CD14-positive monocyte (primary cell): ENCODE data around the gene PATL2. TPM values are rescaled to one million over a fixed set of nuclear protein-coding genes. Genes with fewer than 3 reads are reported as not detected.
A peak's percentile ranks its signal among the peaks of the same experiment; 100 is the strongest.

Source experiments
- DNase-seq, 3 donors: peaks; one replicate each; pipeline ENCODE4 v3.0.0-alpha.2; 2011 to 2022
- H2AFZ ChIP-seq: 2 replicates; pipeline ENCODE4 v1.6.0; 2012; ENCODE audit warnings: mild to moderate bottlenecking, low read depth, low read length, inconsistent platforms; ENCODE audit not compliant: insufficient read depth, poor library complexity, severe bottlenecking
- H3K27ac ChIP-seq, 2 donors: 1 replicate in 1 of 2; 2 replicates in 1 of 2; pipeline ENCODE4 v1.5.1; 2012 to 2013; ENCODE audit warnings: low read length in 2 of 2, control low read depth in 1 of 2, inconsistent platforms in 1 of 2, low read depth in 1 of 2, mild to moderate bottlenecking in 1 of 2
- H3K27me3 ChIP-seq, 2 donors: one replicate each; pipeline versions ENCODE4 v1.6.0 to v1.6.1; 2011 to 2013; ENCODE audit warnings: low read length in 2 of 2; ENCODE audit not compliant: control insufficient read depth in 2 of 2, insufficient read depth in 2 of 2
- H3K36me3 ChIP-seq, 2 donors: replicated peaks in 1 of 2; 1 replicate in 1 of 2; 2 replicates in 1 of 2; pipeline versions ENCODE4 v1.5.1 to v1.6.1; 2012 to 2013; ENCODE audit warnings: low read length in 2 of 2, control low read depth in 1 of 2, inconsistent platforms in 1 of 2, mild to moderate bottlenecking in 1 of 2; ENCODE audit not compliant: insufficient read depth in 2 of 2, control insufficient read depth in 1 of 2
- H3K4me1 ChIP-seq, 2 donors: 1 replicate in 1 of 2; 2 replicates in 1 of 2; pipeline versions ENCODE4 v1.5.1 to v1.6.1; 2012 to 2013; ENCODE audit warnings: low read length in 2 of 2, control low read depth in 1 of 2, inconsistent platforms in 1 of 2, mild to moderate bottlenecking in 1 of 2, moderate library complexity in 1 of 2; ENCODE audit not compliant: insufficient read depth in 2 of 2, control insufficient read depth in 1 of 2
- H3K4me2 ChIP-seq: replicated peaks from 2 replicates; pipeline ENCODE3; 2012; ENCODE audit warnings: low read length, moderate library complexity, mild to moderate bottlenecking; ENCODE audit not compliant: poor library complexity, severe bottlenecking; ENCODE audit errors: extremely low read depth
- H3K4me3 ChIP-seq, 3 experiments: fragments of 200-600 bp in 1 of 3; sonication (generic) in 1 of 3; replicated peaks in 1 of 3; 1 replicate in 2 of 3; 2 replicates in 1 of 3; pipeline ENCODE4 v1.5.1; 2011 to 2013; ENCODE audit warnings: low read length in 3 of 3, mild to moderate bottlenecking in 3 of 3, control low read depth in 2 of 3, low read depth in 2 of 3, inconsistent platforms in 1 of 3, moderate library complexity in 1 of 3
- H3K79me2 ChIP-seq: 2 replicates; pipeline ENCODE4 v1.6.0; 2012; ENCODE audit warnings: mild to moderate bottlenecking, control low read depth, inconsistent platforms, low read length, moderate library complexity; ENCODE audit not compliant: insufficient read depth
- H3K9ac ChIP-seq: 2 replicates; pipeline ENCODE4 v1.6.0; 2017; ENCODE audit warnings: low read length, mild to moderate bottlenecking; ENCODE audit not compliant: insufficient read depth, poor library complexity, severe bottlenecking
- H3K9me3 ChIP-seq, 2 donors: replicated peaks in 1 of 2; 1 replicate in 1 of 2; 2 replicates in 1 of 2; pipeline versions ENCODE4 v1.5.1 to v1.6.1; 2012 to 2013; ENCODE audit warnings: low read length in 2 of 2, control low read depth in 1 of 2; ENCODE audit not compliant: control insufficient read depth in 1 of 2, insufficient read depth in 1 of 2
- H4K20me1 ChIP-seq: 2 replicates; pipeline ENCODE4 v1.6.0; 2012; ENCODE audit warnings: mild to moderate bottlenecking, low read length, control low read depth, moderate library complexity; ENCODE audit not compliant: insufficient read depth
- H3K27ac Mint-ChIP-seq, 7 donors: one replicate each; pipeline ENCODE4 v1.8.0; 2020; ENCODE audit warnings: mild to moderate bottlenecking in 7 of 7, mixed read lengths in 7 of 7, moderate library complexity in 6 of 7, inconsistent platforms in 2 of 7
- H3K27me3 Mint-ChIP-seq, 3 donors: one replicate each; pipeline ENCODE4 v1.8.0; 2021 to 2022; ENCODE audit warnings: low read depth in 3 of 3, mild to moderate bottlenecking in 3 of 3, mixed read lengths in 3 of 3, moderate library complexity in 3 of 3, inconsistent platforms in 1 of 3
- H3K36me3 Mint-ChIP-seq, 2 donors: one replicate each; pipeline ENCODE4 v1.8.0; 2020; ENCODE audit warnings: mixed read lengths in 2 of 2, inconsistent platforms in 1 of 2, mild to moderate bottlenecking in 1 of 2
- H3K4me1 Mint-ChIP-seq: one replicate; pipeline ENCODE4 v1.8.0; 2020; ENCODE audit warnings: mild to moderate bottlenecking, mixed read lengths
- H3K4me3 Mint-ChIP-seq, 2 donors: one replicate each; pipeline ENCODE4 v1.8.0; 2020; ENCODE audit warnings: mild to moderate bottlenecking in 2 of 2, mixed read lengths in 2 of 2, moderate library complexity in 1 of 2
- H3K9me3 Mint-ChIP-seq, 7 donors: one replicate each; pipeline ENCODE4 v1.8.0; 2020 to 2022; ENCODE audit warnings: mixed read lengths in 7 of 7, mild to moderate bottlenecking in 6 of 7, moderate library complexity in 6 of 7, inconsistent platforms in 2 of 7
- CTCF ChIP-seq: fragments of 200-600 bp; IDR thresholded peaks from one replicate; pipeline ENCODE4 v1.8.0; 2022; ENCODE audit warnings: antibody characterized with exemption, mild to moderate bottlenecking
- WGBS: methylation state at CpG from one replicate; pipeline ENCODE4 v1.1.5; 2013; ENCODE audit warnings: missing lambda C conversion rate; ENCODE audit not compliant: insufficient coverage; 5-methylcytosine and 5-hydroxymethylcytosine counted together
- intact Hi-C, 2 donors: fragments of 100-400 bp; cut with micrococcal nuclease; formaldehyde crosslinking; loops; one replicate each; pipeline versions ENCODE4 v1.15.0 to v1.15.1; 2023
- polyA plus RNA-seq, 3 donors: library from polyadenylated mRNA; depleted of rRNA in 1 of 3; unstranded in 2 of 3; stranded (reverse) in 1 of 3; fragments of 300-500 nt in 2 of 3; fragments of >200 nt in 1 of 3; fragmentation: Illumina TruSeq in 2 of 3; gene quantifications; 1 replicate in 2 of 3; 2 replicates in 1 of 3; pipeline ENCODE4 v1.2.3, GENCODE V29; 2012 to 2021

PATL2 gene
- polyA plus RNA-seq, 3 donors = 1.8 to 14.4 (median 1.9) TPM

- H3K9me3 Mint-ChIP-seq = peaks cover 0 to 2% (median 0%) of the 10 kb centered on the region in 7 donors
- peaks cover 37% of the 10 kb centered on the region for H3K4me1 Mint-ChIP-seq
- peak; percentile 12 to 37 (median 34) for DNase-seq
- H4K20me1 ChIP-seq = no peaks in the 10 kb centered on the region
- H3K9me3 ChIP-seq = no peaks in the 10 kb centered on the region
- H3K4me2 ChIP-seq = peak overlapping the region; percentile 34
- no peaks in the 10 kb centered on the region for H3K27me3 ChIP-seq
- H3K27ac ChIP-seq = peak overlapping the region in 1 of 2 donors; percentile 68
- no peaks in the 10 kb centered on the region for H3K36me3 ChIP-seq
- peak overlapping the region; percentile 12 to 90 (median 42) for H3K27ac Mint-ChIP-seq
- peak overlapping the region; percentile 32 to 68 for H3K4me3 Mint-ChIP-seq
- H3K36me3 Mint-ChIP-seq = peaks cover 0 to 3% of the 10 kb centered on the region in 2 donors
- intact Hi-C loops = no loop called here
- H3K4me3 ChIP-seq = peak overlapping the region in 1 of 3 experiments; percentile 47
- H3K79me2 ChIP-seq = no peaks in the 10 kb centered on the region
- no peak for TF ChIP-seq CTCF
- H3K9ac ChIP-seq = no peak overlapping the region
- peak overlapping the region; percentile 63 for H2AFZ ChIP-seq
- no CpG with 5 or more reads among the region's 2 CpGs for WGBS
- H3K4me1 ChIP-seq = peaks cover 22 to 26% of the 10 kb centered on the region in 2 donors
- peaks cover 0 to 2% (median 0%) of the 10 kb centered on the region in 3 donors for H3K27me3 Mint-ChIP-seq
Observed at GRCh38 chr15:44682211-44682610, 28.9 kb downstream of the PATL2 start.

DNA sequence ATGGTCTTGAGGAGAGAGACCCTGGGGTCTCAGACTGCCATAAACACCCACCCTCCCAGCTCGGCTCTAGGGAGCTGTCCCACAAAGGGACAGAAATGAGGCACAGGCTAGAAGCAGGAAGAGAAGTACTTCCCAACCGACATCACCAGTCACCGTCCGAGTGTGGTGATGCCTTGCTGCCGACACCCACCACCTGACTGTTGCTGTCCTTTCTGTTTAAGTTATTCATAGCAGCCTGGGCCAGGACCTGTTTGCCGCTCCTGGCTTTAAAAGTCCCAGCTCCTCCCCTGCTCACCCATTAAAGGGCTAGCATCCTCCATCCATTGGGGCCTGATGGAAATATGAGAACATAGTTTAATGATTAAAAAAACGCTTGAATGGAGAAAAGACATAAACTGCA, 34.4 kb downstream of the PATL2 start:
- no peaks in the 10 kb centered on the region for H3K27me3 ChIP-seq
- H3K9me3 Mint-ChIP-seq = peaks cover 0 to 1% (median 0%) of the 10 kb centered on the region in 7 donors
- no peaks in the 10 kb centered on the region for H3K36me3 ChIP-seq
- H3K9me3 ChIP-seq = no peaks in the 10 kb centered on the region
- H3K4me1 Mint-ChIP-seq = peaks cover 20% of the 10 kb centered on the region
- H3K4me3 Mint-ChIP-seq = no peak overlapping the region
- H3K27ac ChIP-seq = no peak overlapping the region
- no peak overlapping the region for H3K9ac ChIP-seq
- DNase-seq = no peak
- H3K27me3 Mint-ChIP-seq = peaks cover 0 to 3% (median 2%) of the 10 kb centered on the region in 3 donors
- no peaks in the 10 kb centered on the region for H4K20me1 ChIP-seq
- TF ChIP-seq CTCF = no peak
- H3K27ac Mint-ChIP-seq = peak overlapping the region in 1 of 7 donors; percentile 72
- peak overlapping the region; percentile 20 for H2AFZ ChIP-seq
- no peak overlapping the region for H3K4me2 ChIP-seq
- no peaks in the 10 kb centered on the region for H3K79me2 ChIP-seq
- intact Hi-C loops = no loop called here
- peaks cover 0 to 10% of the 10 kb centered on the region in 2 donors for H3K4me1 ChIP-seq
- H3K4me3 ChIP-seq = no peak overlapping the region
- WGBS = 37% methylated on average over 4 of the region's 7 CpGs
- no peaks in the 10 kb centered on the region for H3K36me3 Mint-ChIP-seq
